ENCODE measurements around the gene FRMPD1. TPM values are rescaled to one million over a fixed set of nuclear protein-coding genes. Genes with fewer than 3 reads are reported as not detected.

Gene FRMPD1
- total and polyA plus RNA-seq, 2 of the 13 experiments (the other 11 are each of a cell fraction or from before 2014, with no cell fraction given), result not detected

DNA sequence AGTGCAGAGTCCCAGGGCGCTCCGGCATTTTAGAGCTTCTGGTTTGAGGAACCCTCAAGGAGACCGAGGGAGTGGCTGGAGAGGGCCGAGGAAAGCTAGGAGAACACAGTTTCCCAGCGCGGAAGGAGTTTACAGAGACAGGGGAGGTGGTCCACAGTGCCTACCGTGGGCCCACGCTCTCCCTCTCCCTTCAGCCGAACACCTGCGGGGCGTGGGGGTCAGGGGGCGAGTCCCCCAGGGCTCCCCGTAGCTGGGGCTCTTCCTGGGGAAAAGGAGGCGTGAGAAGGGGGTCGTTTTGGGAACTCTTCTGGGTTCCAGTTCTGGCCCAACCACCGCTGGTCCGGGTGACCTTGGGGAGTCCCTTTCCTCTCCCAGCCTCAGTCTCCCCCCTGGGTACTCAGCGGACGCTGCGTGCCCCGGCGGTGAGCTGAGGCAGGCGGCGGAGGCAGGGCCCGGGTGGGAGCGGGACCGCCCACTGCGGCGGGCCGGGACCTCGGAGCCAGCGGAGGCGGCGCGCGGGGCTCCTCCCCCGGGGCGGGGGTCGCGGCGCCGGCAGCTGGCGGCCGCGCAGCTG, 368 bp upstream of the FRMPD1 start:
- FAIRE-seq (no peak), ATAC-seq (no peak), DNase-seq (ENCODE audit: low spot score) (no peak)
- Histone ChIP-seq H3K4me2 (ENCODE audit: low read depth, low read length) (peak overlapping the region; percentile 90), H3K9me3 (ENCODE audit: low read length) (no peaks in the 10 kb centered on the region), H3K9ac (ENCODE audit: insufficient read depth, low read depth, low read length) (no peak overlapping the region), H3K79me2 (ENCODE audit: insufficient read depth, low read length) (no peaks in the 10 kb centered on the region), H3K4me1 (ENCODE audit: insufficient read depth, low read length) (peaks cover 10% of the 10 kb centered on the region), H3K27me3 (ENCODE audit: control insufficient read depth in 1 of 2, insufficient read depth in 2 of 2, low read length in 2 of 2) (peaks cover 9 to 87% of the 10 kb centered on the region in 2 experiments), H4K20me1 (ENCODE audit: insufficient read depth, low read length) (no peaks in the 10 kb centered on the region), H3K4me3 (replicated peaks in 1 of 3; ENCODE audit: insufficient read depth in 1 of 3, low read depth in 2 of 3, low read length in 3 of 3) (peak overlapping the region in 1 of 3 experiments; percentile 46; a peak in 2 of 6 replicates), H3K27ac (ENCODE audit: extremely low read length, insufficient read depth, low read length) (no peak overlapping the region), H2AFZ (ENCODE audit: low read length) (no peak overlapping the region), H3K36me3 (replicated peaks in 1 of 2; ENCODE audit: control insufficient read depth in 1 of 2, insufficient read depth in 2 of 2, low read length in 2 of 2) (no peaks in the 10 kb centered on the region)
- WGBS (ENCODE audit: low lambda C conversion rate), result 64% methylated on average over 11 of the region's 45 CpGs
- POLR2A ChIA-PET, result no interaction called here
- in situ Hi-C loops (cut with HindIII; ENCODE audit: extremely low pct_ligation_motif_present, low pct_unique_long_range_greater_than_20kb) (no loop called here), intact Hi-C loops (cut with micrococcal nuclease; ENCODE audit: unreplicated experiment) (loop anchor here (1.0 kb wide), 1 partner anchor 168 kb away; no protein-coding TSS in a partner anchor)
- no TSS peak for BruUV-seq (replicated peaks)
- CTCF ChIA-PET (ENCODE audit: low intra/inter-chr PET ratio, low total read pairs), result no interaction called here
- TF ChIP-seq FOXM1 (CRISPR knock-in tag; IDR thresholded peaks at IDR 0.05) (no peak), SP4 (CRISPR knock-in tag; IDR thresholded peaks at IDR 0.05) (no peak), EED (CRISPR knock-in tag; IDR thresholded peaks at IDR 0.05) (no peak), MAFF (IDR thresholded peaks at IDR 0.05; ENCODE audit: low read depth, low read length) (no peak), ZNF12 (CRISPR knock-in tag; IDR thresholded peaks at IDR 0.05) (no peak), ZC3H13 (CRISPR knock-in tag; IDR thresholded peaks at IDR 0.05) (no peak), PREB (CRISPR knock-in tag; IDR thresholded peaks at IDR 0.05) (no peak), NFE2L2 (IDR thresholded peaks at IDR 0.05; ENCODE audit: low read length) (no peak), SNAPC2 (CRISPR knock-in tag; IDR thresholded peaks at IDR 0.05) (no peak), ZNF816 (CRISPR knock-in tag; IDR thresholded peaks at IDR 0.05; ENCODE audit: borderline replicate concordance) (no peak), AGO1 (IDR thresholded peaks at IDR 0.05; ENCODE audit: low read depth, low read length, poor library complexity, severe bottlenecking) (no peak), ERF (CRISPR knock-in tag; IDR thresholded peaks at IDR 0.05) (no peak), ZNF770 (CRISPR knock-in tag; IDR thresholded peaks at IDR 0.05) (no peak), ATF7-NPFF (CRISPR knock-in tag; IDR thresholded peaks at IDR 0.05; ENCODE audit: low read depth) (no peak)
- TF ChIP-seq, protein P1, sequence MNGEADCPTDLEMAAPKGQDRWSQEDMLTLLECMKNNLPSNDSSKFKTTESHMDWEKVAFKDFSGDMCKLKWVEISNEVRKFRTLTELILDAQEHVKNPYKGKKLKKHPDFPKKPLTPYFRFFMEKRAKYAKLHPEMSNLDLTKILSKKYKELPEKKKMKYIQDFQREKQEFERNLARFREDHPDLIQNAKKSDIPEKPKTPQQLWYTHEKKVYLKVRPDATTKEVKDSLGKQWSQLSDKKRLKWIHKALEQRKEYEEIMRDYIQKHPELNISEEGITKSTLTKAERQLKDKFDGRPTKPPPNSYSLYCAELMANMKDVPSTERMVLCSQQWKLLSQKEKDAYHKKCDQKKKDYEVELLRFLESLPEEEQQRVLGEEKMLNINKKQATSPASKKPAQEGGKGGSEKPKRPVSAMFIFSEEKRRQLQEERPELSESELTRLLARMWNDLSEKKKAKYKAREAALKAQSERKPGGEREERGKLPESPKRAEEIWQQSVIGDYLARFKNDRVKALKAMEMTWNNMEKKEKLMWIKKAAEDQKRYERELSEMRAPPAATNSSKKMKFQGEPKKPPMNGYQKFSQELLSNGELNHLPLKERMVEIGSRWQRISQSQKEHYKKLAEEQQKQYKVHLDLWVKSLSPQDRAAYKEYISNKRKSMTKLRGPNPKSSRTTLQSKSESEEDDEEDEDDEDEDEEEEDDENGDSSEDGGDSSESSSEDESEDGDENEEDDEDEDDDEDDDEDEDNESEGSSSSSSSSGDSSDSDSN (CRISPR knock-in tag; IDR thresholded peaks at IDR 0.05), result no peak
- TF ChIP-seq, protein P2, sequence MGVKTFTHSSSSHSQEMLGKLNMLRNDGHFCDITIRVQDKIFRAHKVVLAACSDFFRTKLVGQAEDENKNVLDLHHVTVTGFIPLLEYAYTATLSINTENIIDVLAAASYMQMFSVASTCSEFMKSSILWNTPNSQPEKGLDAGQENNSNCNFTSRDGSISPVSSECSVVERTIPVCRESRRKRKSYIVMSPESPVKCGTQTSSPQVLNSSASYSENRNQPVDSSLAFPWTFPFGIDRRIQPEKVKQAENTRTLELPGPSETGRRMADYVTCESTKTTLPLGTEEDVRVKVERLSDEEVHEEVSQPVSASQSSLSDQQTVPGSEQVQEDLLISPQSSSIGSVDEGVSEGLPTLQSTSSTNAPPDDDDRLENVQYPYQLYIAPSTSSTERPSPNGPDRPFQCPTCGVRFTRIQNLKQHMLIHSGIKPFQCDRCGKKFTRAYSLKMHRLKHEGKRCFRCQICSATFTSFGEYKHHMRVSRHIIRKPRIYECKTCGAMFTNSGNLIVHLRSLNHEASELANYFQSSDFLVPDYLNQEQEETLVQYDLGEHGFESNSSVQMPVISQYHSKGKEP (CRISPR knock-in tag; IDR thresholded peaks at IDR 0.05), result no peak
- TF ChIP-seq, protein P3, sequence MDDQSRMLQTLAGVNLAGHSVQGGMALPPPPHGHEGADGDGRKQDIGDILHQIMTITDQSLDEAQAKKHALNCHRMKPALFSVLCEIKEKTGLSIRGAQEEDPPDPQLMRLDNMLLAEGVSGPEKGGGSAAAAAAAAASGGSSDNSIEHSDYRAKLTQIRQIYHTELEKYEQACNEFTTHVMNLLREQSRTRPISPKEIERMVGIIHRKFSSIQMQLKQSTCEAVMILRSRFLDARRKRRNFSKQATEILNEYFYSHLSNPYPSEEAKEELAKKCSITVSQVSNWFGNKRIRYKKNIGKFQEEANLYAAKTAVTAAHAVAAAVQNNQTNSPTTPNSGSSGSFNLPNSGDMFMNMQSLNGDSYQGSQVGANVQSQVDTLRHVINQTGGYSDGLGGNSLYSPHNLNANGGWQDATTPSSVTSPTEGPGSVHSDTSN (CRISPR knock-in tag; IDR thresholded peaks at IDR 0.05; ENCODE audit: borderline replicate concordance), result no peak

Data from HepG2 (cell line).